Measurements from ENCODE around the gene TNNI3.
"Not testable (repeated sequence)": the region's sequence is repeated elsewhere in the genome, so short reads cannot be mapped to it uniquely, and the experiment has no call there.

DNA sequence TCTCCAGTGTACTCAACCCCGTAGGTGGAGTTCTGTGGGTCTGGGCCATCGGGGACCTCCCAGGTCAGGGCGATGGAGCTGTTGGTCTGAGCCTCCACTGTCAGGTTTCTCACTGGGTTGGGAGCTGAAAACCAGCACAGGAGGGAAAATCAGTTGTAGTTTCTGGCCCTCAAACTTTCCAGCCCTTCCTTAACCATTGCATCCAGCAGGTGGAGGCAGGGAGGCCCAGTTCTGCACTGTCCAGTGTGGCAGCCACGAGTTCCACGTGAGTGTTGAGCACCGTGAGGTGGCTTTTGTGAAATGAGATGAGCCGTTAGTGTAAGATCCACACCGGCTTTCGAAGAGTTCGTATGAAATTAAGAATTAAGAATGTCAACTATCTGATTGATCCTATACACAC is 44.7 kb upstream of the TNNI3 start:
- peak; percentile 47; the same call in 1 of the 2 replicates for TF ChIP-seq CTCF (conservative IDR thresholded peaks at IDR 0.05)
- not testable (repeated sequence) for TF ChIP-seq EZH2 (IDR thresholded peaks at IDR 0.05; ENCODE audit: low read depth)

Data from PC-9 (cell line).